ENCODE results near the gene GRK1. TPM values are rescaled to one million over a fixed set of nuclear protein-coding genes. Genes with fewer than 3 reads are reported as not detected.
A peak's percentile ranks its signal among the peaks of the same experiment; 100 is the strongest.
"Not testable (repeated sequence)": the region's sequence is repeated elsewhere in the genome, so short reads cannot be mapped to it uniquely, and the experiment has no call there.

The GRK1 gene
- total RNA-seq, 1 donor from 2014 or later = 0.34 TPM

GRCh38 chr13:113724016-113724758, 57.2 kb downstream of the GRK1 start:
- Mint-ChIP-seq H3K4me3 (peak overlapping the region; percentile 72), H3K9me3 (no peaks in the 10 kb centered on the region), H3K27ac (peak overlapping the region; percentile 77), H3K36me3 (no peaks in the 10 kb centered on the region), H3K27me3 (ENCODE audit: low read depth) (peaks cover 4% of the 10 kb centered on the region), H3K4me1 (peaks cover 3% of the 10 kb centered on the region)
- TF ChIP-seq CTCF (IDR thresholded peaks at IDR 0.05; ENCODE audit: unreplicated experiment) = no peak
- peak in 1 of 2 experiments; percentile 13 for DNase-seq (ENCODE audit: low spot score in 2 of 2, unreplicated experiment in 2 of 2)

- H3K4me1 Mint-ChIP-seq = peaks cover 3% of the 10 kb centered on the region
- H3K27ac Mint-ChIP-seq = peak overlapping the region; percentile 77
- H3K27me3 Mint-ChIP-seq (ENCODE audit: low read depth) = peaks cover 7% of the 10 kb centered on the region
- peak overlapping the region; percentile 72 for H3K4me3 Mint-ChIP-seq
- DNase-seq (ENCODE audit: low spot score in 2 of 2, unreplicated experiment in 2 of 2) = peak; percentile 73 to 88
- H3K36me3 Mint-ChIP-seq = no peaks in the 10 kb centered on the region
- peak; percentile 86 for TF ChIP-seq CTCF (IDR thresholded peaks at IDR 0.05; ENCODE audit: unreplicated experiment)
- H3K9me3 Mint-ChIP-seq = no peaks in the 10 kb centered on the region
Measured at GRCh38 chr13:113724780-113725315, 57.8 kb downstream of the GRK1 start.

GRCh38 chr13:113725329-113726105, 58.5 kb downstream of the GRK1 start:
- not testable (repeated sequence) for H3K9me3 Mint-ChIP-seq, H3K36me3 Mint-ChIP-seq, H3K27ac Mint-ChIP-seq, H3K4me1 Mint-ChIP-seq
- peak in 1 of 2 experiments; percentile 22 for DNase-seq (ENCODE audit: low spot score in 2 of 2, unreplicated experiment in 2 of 2)
- peak overlapping the region; percentile 72 for H3K4me3 Mint-ChIP-seq
- peaks cover 11% of the 10 kb centered on the region for H3K27me3 Mint-ChIP-seq (ENCODE audit: low read depth)

GRCh38 chr13:113726106-113726821, 59.2 kb downstream of the GRK1 start:
- not testable (repeated sequence) for H3K9me3 Mint-ChIP-seq, H3K4me1 Mint-ChIP-seq, H3K36me3 Mint-ChIP-seq
- Mint-ChIP-seq H3K4me3 (peak overlapping the region; percentile 60), H3K27ac (peak overlapping the region; percentile 79), H3K27me3 (ENCODE audit: low read depth) (peaks cover 14% of the 10 kb centered on the region)
- peak in 1 of 2 experiments; percentile 23 for DNase-seq (ENCODE audit: low spot score in 2 of 2, unreplicated experiment in 2 of 2)

GRCh38 chr13:113726961-113727411, 60.0 kb downstream of the GRK1 start:
- no peak overlapping the region for H3K27ac Mint-ChIP-seq
- H3K36me3 Mint-ChIP-seq = no peaks in the 10 kb centered on the region
- peaks cover 14% of the 10 kb centered on the region for H3K27me3 Mint-ChIP-seq (ENCODE audit: low read depth)
- peaks cover 3% of the 10 kb centered on the region for H3K4me1 Mint-ChIP-seq
- H3K9me3 Mint-ChIP-seq = no peaks in the 10 kb centered on the region
- TF ChIP-seq CTCF (IDR thresholded peaks at IDR 0.05; ENCODE audit: unreplicated experiment) = no peak
- no peak overlapping the region for H3K4me3 Mint-ChIP-seq
- DNase-seq (ENCODE audit: low spot score in 2 of 2, unreplicated experiment in 2 of 2) = peak in 1 of 2 experiments; percentile 15

GRCh38 chr13:113728571-113729054, 61.6 kb downstream of the GRK1 start:
- no peak for TF ChIP-seq CTCF (IDR thresholded peaks at IDR 0.05; ENCODE audit: unreplicated experiment)
- DNase-seq (ENCODE audit: low spot score in 2 of 2, unreplicated experiment in 2 of 2) = peak in 1 of 2 experiments; percentile 13
- Mint-ChIP-seq H3K27ac (no peak overlapping the region), H3K27me3 (ENCODE audit: low read depth) (peaks cover 14% of the 10 kb centered on the region), H3K4me3 (no peak overlapping the region), H3K9me3 (no peaks in the 10 kb centered on the region), H3K36me3 (no peaks in the 10 kb centered on the region), H3K4me1 (peaks cover 3% of the 10 kb centered on the region)
